Measurements from ENCODE around the gene LKAAEAR1. TPM values are rescaled to one million over a fixed set of nuclear protein-coding genes. Genes with fewer than 3 reads are reported as not detected.
A peak's percentile ranks its signal among the peaks of the same experiment; 100 is the strongest.

LKAAEAR1 gene
- total RNA-seq, 1 donor from 2014 or later, result not detected

- no peak for DNase-seq (ENCODE audit: low spot score)
- peaks cover 30% of the 10 kb centered on the region for H3K4me1 Mint-ChIP-seq (ENCODE audit: unreplicated experiment)
- H3K4me3 Mint-ChIP-seq (ENCODE audit: unreplicated experiment), result peak overlapping the region; percentile 86
- no peaks in the 10 kb centered on the region for H3K9me3 Mint-ChIP-seq (ENCODE audit: unreplicated experiment)
- H3K36me3 Mint-ChIP-seq (ENCODE audit: low read depth, unreplicated experiment), result peaks cover 5% of the 10 kb centered on the region
- H3K27me3 Mint-ChIP-seq (ENCODE audit: unreplicated experiment), result peaks cover 14% of the 10 kb centered on the region
- TF ChIP-seq CTCF (IDR thresholded peaks at IDR 0.05; ENCODE audit: unreplicated experiment), result no peak
- H3K27ac Mint-ChIP-seq (ENCODE audit: unreplicated experiment), result no peak overlapping the region
Observed at GRCh38 chr20:64062276-64062595, 22.0 kb downstream of the LKAAEAR1 start.

GRCh38 chr20:64058536-64058935 is 25.7 kb downstream of the LKAAEAR1 start:
- DNase-seq (ENCODE audit: low spot score), result no peak
- H3K4me3 Mint-ChIP-seq (ENCODE audit: unreplicated experiment), result no peak overlapping the region
- H3K27me3 Mint-ChIP-seq (ENCODE audit: unreplicated experiment), result peaks cover 12% of the 10 kb centered on the region
- TF ChIP-seq CTCF (IDR thresholded peaks at IDR 0.05; ENCODE audit: unreplicated experiment), result no peak
- H3K36me3 Mint-ChIP-seq (ENCODE audit: low read depth, unreplicated experiment), result no peaks in the 10 kb centered on the region
- H3K4me1 Mint-ChIP-seq (ENCODE audit: unreplicated experiment), result peaks cover 31% of the 10 kb centered on the region
- peak overlapping the region; percentile 30 for H3K27ac Mint-ChIP-seq (ENCODE audit: unreplicated experiment)
- H3K9me3 Mint-ChIP-seq (ENCODE audit: unreplicated experiment), result no peaks in the 10 kb centered on the region

GRCh38 chr20:64057628-64058498 is 26.3 kb downstream of the LKAAEAR1 start:
- no peak overlapping the region for H3K27ac Mint-ChIP-seq (ENCODE audit: unreplicated experiment)
- H3K9me3 Mint-ChIP-seq (ENCODE audit: unreplicated experiment), result no peaks in the 10 kb centered on the region
- peaks cover 13% of the 10 kb centered on the region for H3K27me3 Mint-ChIP-seq (ENCODE audit: unreplicated experiment)
- no peaks in the 10 kb centered on the region for H3K36me3 Mint-ChIP-seq (ENCODE audit: low read depth, unreplicated experiment)
- peaks cover 38% of the 10 kb centered on the region for H3K4me1 Mint-ChIP-seq (ENCODE audit: unreplicated experiment)
- no peak overlapping the region for H3K4me3 Mint-ChIP-seq (ENCODE audit: unreplicated experiment)
- peak; percentile 92 for DNase-seq (ENCODE audit: low spot score)
- peak; percentile 78 for TF ChIP-seq CTCF (IDR thresholded peaks at IDR 0.05; ENCODE audit: unreplicated experiment)

GRCh38 chr20:64056889-64057627 is 27.1 kb downstream of the LKAAEAR1 start:
- Mint-ChIP-seq H3K9me3 (ENCODE audit: unreplicated experiment) (no peaks in the 10 kb centered on the region), H3K4me1 (ENCODE audit: unreplicated experiment) (peaks cover 38% of the 10 kb centered on the region), H3K27ac (ENCODE audit: unreplicated experiment) (no peak overlapping the region)

More at GRCh38 chr20:64056889-64057627, 27.1 kb downstream of the LKAAEAR1 start:
- Mint-ChIP-seq H3K4me3 (ENCODE audit: unreplicated experiment) (no peak overlapping the region), H3K36me3 (ENCODE audit: low read depth, unreplicated experiment) (no peaks in the 10 kb centered on the region), H3K27me3 (ENCODE audit: unreplicated experiment) (peaks cover 12% of the 10 kb centered on the region)
- TF ChIP-seq CTCF (IDR thresholded peaks at IDR 0.05; ENCODE audit: unreplicated experiment), result no peak
- DNase-seq (ENCODE audit: low spot score), result no peak
